HG02763 (cell line): ENCODE results near the gene IFI27L2.

Experiments used
- ATAC-seq: cut with Tn5 transposase; IDR thresholded peaks from one replicate; pipeline ENCODE4 v1.9.1; 2021; ENCODE audit warnings: mild to moderate bottlenecking, moderate library complexity; ENCODE audit not compliant: unreplicated experiment

The IFI27L2 gene

GRCh38 chr14:94124582-94125377 lies 4.6 kb downstream of the IFI27L2 start:
- no peak for ATAC-seq

GRCh38 chr14:94123868-94124267 lies 5.5 kb downstream of the IFI27L2 start:
- no peak for ATAC-seq

- ATAC-seq: no peak
Observed at GRCh38 chr14:94123296-94123695, 6.1 kb downstream of the IFI27L2 start.

- ATAC-seq: no peak
Observed at GRCh38 chr14:94122438-94122837, 7.0 kb downstream of the IFI27L2 start.

- no peak for ATAC-seq
Observed at GRCh38 chr14:94121485-94121884, 7.9 kb downstream of the IFI27L2 start.

- ATAC-seq: no peak
Observed at GRCh38 chr14:94120667-94121340, 8.6 kb downstream of the IFI27L2 start.

- no peak for ATAC-seq
Observed at GRCh38 chr14:94119071-94119470, 10.3 kb downstream of the IFI27L2 start.

GRCh38 chr14:94117856-94118255 lies 11.5 kb downstream of the IFI27L2 start:
- ATAC-seq: no peak

GRCh38 chr14:94116701-94117100 lies 12.7 kb downstream of the IFI27L2 start:
- no peak for ATAC-seq

GRCh38 chr14:94115631-94116030 lies 13.8 kb downstream of the IFI27L2 start:
- no peak for ATAC-seq

- no peak for ATAC-seq
Observed at GRCh38 chr14:94115058-94115591, 14.3 kb downstream of the IFI27L2 start.

- no peak for ATAC-seq
Observed at GRCh38 chr14:94114589-94115057, 14.8 kb downstream of the IFI27L2 start.

- ATAC-seq: no peak
Observed at GRCh38 chr14:94113908-94114588, 15.4 kb downstream of the IFI27L2 start.

GRCh38 chr14:94113490-94113889 lies 15.9 kb downstream of the IFI27L2 start:
- ATAC-seq: no peak

- no peak for ATAC-seq
Observed at GRCh38 chr14:94113073-94113472, 16.3 kb downstream of the IFI27L2 start.

GRCh38 chr14:94112513-94113063 lies 16.8 kb downstream of the IFI27L2 start:
- no peak for ATAC-seq

- ATAC-seq: no peak
Observed at GRCh38 chr14:94111276-94112095, 17.9 kb downstream of the IFI27L2 start.

- ATAC-seq: no peak
Observed at GRCh38 chr14:94110552-94111181, 18.7 kb downstream of the IFI27L2 start, which contains the start of gene IFI27. IFI27 (plus strand) TSS chr14:94110736.

GRCh38 chr14:94109915-94110250 lies 19.5 kb downstream of the IFI27L2 start:
- ATAC-seq: no peak

GRCh38 chr14:94104731-94105130 lies 24.7 kb downstream of the IFI27L2 start:
- ATAC-seq: no peak
